ENCODE results near the gene PGAM1.
"Not testable (repeated sequence)": the region's sequence is repeated elsewhere in the genome, so short reads cannot be mapped to it uniquely, and the experiment has no call there.

Gene PGAM1

DNA sequence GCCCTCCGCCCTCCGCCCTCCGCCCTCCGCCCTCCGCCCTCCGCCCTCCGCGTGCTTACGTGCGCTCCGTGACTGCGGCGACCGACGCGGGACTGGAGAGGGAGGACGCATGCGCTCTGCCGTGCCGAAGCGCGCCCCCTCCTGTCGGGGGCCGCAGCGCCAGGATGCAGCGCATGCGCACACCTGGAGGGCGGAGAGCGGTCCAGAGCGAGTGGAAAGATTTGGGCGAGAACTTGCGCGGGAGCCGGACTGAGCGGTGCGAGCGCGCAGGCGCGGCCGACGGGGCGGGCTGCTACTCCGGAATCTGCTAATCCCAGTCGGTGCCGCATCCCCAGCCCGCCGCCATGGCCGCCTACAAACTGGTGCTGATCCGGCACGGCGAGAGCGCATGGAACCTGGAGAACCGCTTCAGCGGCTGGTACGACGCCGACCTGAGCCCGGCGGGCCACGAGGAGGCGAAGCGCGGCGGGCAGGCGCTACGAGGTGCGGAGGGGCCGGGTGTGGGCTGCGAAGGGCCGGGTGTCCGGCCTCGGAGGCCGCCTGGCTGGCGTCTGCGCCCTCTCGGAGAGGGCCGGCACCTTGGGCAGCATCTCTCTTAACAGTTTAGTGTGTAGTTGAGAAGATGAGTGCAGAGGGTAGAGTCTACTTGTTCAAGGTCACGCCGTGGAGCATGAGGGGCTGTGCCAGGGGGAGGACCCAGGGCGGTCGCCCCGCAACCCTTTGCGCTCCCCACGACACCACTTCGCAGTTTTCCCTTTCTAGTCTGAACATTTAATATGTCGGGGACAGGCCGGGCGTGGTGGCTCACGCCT, at the start of gene PGAM1:
PGAM1 (plus strand) TSS at position 228 of the 812 bp plus-strand sequence; CDS start at position 345, 117 bp downstream.
- FAIRE-seq, result no peak

DNA sequence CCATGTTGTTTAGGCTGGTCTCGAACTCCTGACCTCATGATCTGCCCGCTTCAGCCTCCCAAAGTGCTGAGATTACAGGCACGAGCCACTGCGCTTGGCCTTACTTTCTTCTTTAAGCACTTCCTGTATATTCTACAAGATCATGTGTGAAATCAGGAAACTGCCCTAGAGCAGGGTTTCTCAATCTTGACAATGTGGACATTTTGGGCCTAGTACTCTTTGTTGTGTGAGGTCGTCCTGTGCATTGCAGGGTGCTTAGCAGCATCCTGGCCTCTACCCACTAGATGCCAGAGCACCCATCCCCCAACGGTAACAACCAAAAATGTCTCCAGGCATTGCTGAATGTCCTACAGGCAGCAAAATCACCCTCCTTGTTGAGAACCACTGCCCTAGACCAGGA, 49.6 kb upstream of the PGAM1 start:
- no peak for FAIRE-seq

DNA sequence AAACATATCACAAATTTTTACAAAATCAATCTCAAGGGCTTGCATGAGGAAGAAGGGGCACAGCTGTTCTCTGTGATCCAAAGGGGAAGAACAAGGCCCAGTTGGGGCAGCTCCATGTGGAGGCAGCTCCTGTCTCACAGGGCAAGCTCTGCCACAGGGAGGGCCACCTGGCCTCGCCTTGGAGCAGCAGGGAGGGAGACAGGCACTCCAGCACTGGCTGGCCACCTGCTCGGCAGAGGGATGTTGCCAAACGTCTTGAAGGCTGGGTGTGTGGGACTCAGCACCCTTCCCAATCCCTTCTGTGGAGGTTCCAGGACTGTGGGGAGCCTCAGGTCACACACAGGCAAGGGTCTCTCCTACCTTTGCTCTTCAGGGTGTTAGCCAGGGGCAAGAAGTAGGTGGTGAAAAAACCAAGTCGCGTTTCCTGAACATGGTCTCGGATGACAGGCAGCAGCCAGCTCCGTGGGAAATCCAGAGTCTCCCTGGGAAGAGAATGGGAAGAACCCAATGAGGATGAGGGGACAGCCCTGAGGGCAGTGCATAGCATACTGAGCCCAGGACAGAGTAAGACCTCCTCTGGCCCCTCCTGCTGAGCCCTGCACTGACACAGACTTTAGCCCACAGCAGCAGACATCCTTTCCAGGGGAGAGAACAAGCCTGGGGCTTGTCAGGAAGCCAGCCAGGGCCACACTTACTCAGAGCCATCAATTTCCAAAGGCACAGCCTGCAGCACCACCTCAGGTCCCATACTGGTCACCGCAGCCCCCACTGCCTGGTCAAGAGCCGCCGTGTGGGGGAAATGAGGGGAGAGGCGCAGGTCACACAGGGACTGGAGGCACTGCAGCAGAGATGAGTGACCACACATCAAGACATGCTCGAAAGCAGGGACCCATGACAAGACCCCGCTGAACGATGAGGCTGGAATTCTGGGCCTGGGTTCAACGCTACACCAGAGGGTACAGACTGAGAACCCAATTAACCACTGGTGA, 46.8 kb upstream of the PGAM1 start:
- no peak for FAIRE-seq

DNA sequence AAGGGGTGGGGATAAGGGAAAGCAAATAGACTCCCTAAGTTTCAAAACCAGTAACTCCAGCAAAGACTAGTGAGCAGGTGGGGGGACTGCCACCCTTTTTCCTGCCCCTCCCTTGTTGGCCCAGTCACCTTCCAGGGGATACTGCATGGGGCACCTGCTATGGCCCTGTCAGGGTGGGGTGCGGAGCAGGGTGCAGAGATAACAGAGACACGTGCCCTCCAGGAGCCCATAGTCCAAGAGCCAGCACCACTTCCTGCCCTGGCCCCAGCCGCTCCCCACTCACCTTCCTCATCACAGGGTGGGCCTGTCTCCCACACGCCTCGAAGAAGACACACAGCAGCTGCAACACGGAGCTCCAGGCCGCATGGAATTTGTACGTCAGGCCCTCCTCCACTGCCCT, 45.5 kb upstream of the PGAM1 start:
- FAIRE-seq, result no peak

- no peak for FAIRE-seq
Measured at GRCh38 chr10:97381626-97382025, 44.4 kb upstream of the PGAM1 start.

- FAIRE-seq, result no peak
Measured at GRCh38 chr10:97383159-97383558, 42.8 kb upstream of the PGAM1 start.

DNA sequence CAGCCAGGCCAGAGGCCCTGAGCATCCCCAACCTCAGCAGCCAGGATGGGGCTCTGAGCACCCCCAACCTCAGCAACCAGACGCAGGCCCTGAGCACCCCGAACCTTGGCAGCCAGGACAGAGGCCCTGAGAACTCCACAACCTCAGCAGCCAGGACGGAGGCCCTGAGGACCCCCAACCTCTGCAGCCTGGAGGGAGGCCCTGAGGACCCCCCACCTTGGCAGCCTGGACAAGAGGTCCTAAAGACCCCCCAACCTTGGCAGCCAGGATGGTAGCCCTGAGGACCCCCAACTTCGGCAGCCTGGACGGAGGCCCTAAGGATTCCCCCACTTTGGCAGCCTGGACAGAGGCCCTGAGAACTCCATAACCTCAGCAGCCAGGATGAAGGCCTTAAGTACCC, 41.8 kb upstream of the PGAM1 start:
- FAIRE-seq, result no peak

DNA sequence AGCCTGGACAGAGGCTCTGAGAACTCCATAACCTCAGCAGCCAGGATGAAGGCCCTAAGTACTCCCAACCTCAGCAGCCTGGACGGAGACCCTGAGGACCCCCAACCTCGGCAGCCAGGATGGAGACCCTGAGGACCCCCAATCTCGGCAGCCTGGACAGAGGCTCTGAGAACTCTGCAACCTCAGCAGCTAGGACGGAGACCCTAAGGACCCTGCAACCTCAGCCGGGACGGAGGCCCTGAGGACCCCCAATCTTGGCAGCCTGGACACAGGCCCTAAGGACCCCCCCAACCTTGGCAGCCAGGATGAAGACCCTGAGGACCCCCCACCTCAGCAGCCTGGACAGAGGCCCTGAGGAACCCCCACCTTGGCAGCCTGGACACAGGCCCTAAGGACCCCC, 41.4 kb upstream of the PGAM1 start:
- no peak for FAIRE-seq

- FAIRE-seq, result no peak
Measured at GRCh38 chr10:97385565-97385964, 40.4 kb upstream of the PGAM1 start.

DNA sequence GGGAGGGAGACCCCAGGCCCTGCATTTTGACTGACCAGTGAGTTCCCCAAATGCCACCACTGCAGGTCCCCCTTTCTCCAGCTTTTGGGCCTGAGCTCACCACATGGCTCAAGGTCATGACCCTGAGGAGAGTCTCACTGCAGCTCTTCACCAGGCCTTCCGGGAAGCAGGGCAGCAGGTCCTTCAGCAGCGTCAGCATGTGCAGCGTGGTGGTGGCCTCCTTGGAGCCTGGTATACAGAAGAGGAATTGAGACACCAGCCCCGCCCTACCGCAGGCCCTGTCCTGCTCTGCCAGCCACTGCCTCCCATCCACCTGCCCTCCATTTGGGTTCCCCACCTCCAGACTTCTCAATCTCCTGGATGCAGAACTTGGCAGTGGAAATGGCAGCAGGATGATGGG, 37.8 kb upstream of the PGAM1 start:
- FAIRE-seq, result no peak

- FAIRE-seq, result no peak
Measured at GRCh38 chr10:97390091-97390490, 35.9 kb upstream of the PGAM1 start.

DNA sequence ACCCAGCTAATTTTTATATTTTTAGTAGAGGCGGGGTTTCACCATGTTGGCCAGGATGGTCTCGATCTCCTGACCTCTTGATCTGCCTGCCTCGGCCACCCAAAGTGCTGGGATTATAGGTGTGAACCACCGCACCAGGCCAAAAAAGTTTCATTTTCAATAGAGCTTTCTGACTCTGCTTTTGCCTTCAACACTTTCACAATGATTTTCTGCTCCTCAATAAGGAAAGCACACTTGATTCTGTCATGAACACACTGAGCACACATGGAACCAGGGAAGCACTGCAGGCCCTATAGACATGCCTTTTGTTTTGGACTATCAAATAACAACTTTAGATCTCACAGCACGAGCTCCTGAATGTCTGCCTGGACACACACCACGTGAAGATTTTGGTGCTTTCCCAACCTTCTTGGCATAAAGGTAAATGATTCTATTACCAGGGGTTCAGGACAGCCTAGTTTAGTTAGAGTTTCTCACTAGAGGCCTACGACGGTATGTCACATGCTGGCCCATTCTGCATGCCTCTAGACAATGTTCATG, 32.9 kb upstream of the PGAM1 start:
- FAIRE-seq, result no peak

- no peak for FAIRE-seq
Measured at GRCh38 chr10:97396056-97396455, 29.9 kb upstream of the PGAM1 start.

- FAIRE-seq, result no peak
Measured at GRCh38 chr10:97399843-97400545, 26.0 kb upstream of the PGAM1 start.

DNA sequence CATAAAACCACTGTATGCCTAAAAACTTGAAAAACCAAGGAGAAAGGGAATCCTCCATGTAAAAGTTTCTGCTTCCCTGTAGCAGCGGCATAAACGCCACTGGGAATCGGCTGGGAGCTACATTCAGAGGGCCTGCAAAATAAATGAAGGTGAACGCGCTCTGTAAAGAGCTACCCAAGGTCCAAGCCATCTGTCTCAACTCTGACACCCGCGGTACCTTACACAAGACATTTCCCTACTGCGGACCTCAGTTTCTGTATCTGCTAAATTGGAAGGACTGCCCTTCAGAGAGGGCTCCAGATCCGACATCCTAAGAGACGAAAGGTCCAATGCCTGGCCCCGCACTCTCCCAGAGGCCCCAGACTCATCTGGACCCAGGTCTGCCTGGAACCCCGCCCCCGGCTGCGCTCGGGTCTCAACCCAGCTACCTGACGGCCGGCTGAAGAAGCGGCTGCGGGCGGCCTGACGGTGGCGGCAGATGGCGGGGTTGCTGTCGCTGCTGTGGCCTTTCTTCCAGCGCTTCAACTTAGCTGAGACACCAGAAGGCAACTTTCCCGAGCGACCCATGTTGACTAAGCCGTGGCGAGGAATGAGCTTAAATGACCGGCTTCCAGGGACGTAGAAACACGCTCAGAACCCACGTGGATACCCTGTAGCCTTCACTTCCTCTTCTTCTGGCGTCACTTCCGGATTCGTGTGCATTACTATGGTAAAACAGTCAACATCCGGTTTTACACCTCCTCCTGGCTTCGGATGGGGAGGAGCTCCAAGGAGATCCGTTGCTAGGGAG, 25.1 kb upstream of the PGAM1 start, which contains the start of gene RRP12:
RRP12 (minus strand) TSS at position 676 of the 790 bp plus-strand sequence; CDS start at position 567, 109 bp downstream.
- peak; percentile 90 for FAIRE-seq

DNA sequence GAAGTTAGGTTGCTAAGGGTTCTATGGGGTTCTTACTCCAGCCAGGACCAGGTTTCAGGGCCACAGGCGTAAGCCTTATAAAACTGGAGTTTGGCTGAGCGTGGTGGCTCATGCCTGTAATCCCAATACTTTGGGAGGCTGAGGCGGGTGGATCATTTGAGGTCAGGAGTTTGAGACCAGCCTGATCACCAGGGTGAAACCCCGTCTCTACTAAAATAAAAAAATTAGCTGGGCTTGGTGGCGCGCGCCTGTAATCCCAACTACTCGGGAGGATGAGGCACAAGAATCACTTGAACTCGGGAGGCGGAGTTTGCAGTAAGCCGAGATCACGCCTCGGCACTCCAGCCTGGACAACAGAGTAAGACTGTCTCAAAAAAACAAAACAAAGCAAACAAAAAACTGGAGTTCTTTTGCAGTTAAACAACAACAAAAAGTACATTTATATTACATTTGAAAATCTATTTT, 24.5 kb upstream of the PGAM1 start:
- FAIRE-seq, result no peak

DNA sequence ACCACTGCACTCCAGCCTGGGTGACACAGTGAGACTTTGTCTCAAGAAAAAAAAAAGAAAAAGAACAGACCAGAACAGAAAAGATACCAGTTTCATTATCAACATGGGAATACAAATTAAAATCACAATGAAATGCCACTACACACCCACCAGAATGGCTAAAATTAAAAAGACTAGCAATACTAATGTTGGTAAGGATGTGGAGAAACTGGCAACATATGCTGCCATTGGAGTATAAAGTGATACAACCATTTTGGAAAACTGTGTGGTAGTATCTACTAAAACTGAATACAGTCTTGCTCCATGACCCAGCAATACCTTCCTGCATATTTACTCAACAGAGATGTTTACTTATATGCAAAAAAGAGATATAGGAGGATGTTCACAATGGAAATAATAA, 21.9 kb upstream of the PGAM1 start:
- no peak for FAIRE-seq

DNA sequence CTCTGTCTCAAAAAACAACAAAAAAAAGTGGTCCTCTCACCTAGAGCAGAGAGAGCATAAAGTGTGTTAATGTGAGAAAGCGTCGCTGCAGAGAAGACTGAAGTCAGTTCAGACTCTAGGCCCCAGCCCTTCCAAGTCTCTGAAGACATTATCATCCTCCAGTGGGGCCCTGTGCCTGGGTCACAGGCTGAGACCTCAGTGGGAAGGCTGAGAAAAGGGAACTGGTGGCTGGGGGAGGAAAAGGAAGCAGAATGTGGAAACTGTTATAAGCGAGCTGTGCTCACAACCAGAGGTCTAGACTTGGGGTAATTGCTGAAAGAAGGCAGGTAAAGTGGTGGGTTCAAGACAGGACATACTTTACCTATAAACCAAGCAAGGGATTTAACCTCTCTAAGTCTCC, 19.9 kb upstream of the PGAM1 start:
- FAIRE-seq, result no peak

- FAIRE-seq, result not testable (repeated sequence)
Measured at GRCh38 chr10:97406483-97406882, 19.5 kb upstream of the PGAM1 start.

DNA sequence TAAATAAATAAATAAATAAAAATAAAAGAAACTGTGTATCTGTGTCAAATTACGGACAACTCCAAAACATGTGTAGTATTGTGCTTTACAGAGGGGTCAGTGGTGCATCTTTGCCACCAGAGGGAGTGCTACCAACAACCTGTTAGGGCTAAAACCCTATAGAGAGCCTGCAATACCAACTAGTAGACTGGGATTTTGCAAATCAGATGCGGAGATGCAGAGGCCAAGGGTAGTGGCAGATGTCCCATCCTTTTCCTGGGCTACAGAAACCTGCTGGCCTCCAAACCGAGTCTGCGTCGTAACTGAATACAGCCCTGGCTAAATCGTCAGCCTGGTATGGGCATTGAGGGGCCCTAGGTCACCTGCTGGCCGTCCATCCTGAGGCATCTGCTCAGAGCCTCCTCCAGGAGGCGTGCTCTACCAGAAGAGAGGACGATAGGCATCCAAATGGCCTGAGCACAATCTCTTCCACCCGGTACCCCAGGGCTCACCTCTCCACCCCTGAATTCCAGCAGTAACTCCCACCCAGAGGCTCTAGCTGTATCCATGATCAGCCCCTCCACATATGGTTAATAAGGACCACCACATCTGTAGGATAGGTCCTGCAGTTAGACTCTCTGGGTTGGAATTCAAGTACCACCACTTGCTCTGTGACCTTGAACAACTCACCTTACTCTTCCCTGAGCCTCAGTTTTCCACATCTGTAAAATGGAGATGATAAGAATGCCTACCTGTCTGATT, 18.6 kb upstream of the PGAM1 start:
- no peak for FAIRE-seq

- FAIRE-seq, result no peak
Measured at GRCh38 chr10:97407952-97408248, 18.1 kb upstream of the PGAM1 start.
